Kidney (tissue), 14 donors: ENCODE data around the gene METTL9. TPM values are rescaled to one million over a fixed set of nuclear protein-coding genes. Genes with fewer than 3 reads are reported as not detected.

Source experiments
- DNase-seq, 5 donors: peaks; one replicate each; pipeline ENCODE4 v3.0.0-alpha.2; 2013 to 2020
- FAIRE-seq: peaks from 2 replicates; lab custom pipeline; 2012; peaks lifted over from hg19 to GRCh38; lab: Jason Lieb, UNC
- H3K27ac ChIP-seq, 2 donors: one replicate each; pipeline ENCODE4 v1.7.0; 2013; ENCODE audit warnings: low read depth in 2 of 2, low read length in 2 of 2, inconsistent platforms in 1 of 2
- H3K27me3 ChIP-seq: one replicate; pipeline ENCODE4 v1.7.1; 2013; ENCODE audit warnings: low read length, inconsistent platforms; ENCODE audit not compliant: control insufficient read depth, insufficient read depth
- H3K36me3 ChIP-seq, 3 donors: one replicate each; pipeline versions ENCODE4 v1.7.0 to v1.7.1; 2013; ENCODE audit warnings: low read length in 3 of 3, control low read depth in 1 of 3, inconsistent platforms in 1 of 3; ENCODE audit not compliant: insufficient read depth in 3 of 3, control insufficient read depth in 2 of 3
- H3K4me1 ChIP-seq, 3 donors: one replicate each; pipeline versions ENCODE4 v1.7.0 to v1.7.1; 2013; ENCODE audit warnings: low read length in 3 of 3, inconsistent platforms in 1 of 3, low read depth in 1 of 3; ENCODE audit not compliant: control insufficient read depth in 2 of 3, insufficient read depth in 2 of 3
- H3K4me3 ChIP-seq, 3 donors: one replicate each; pipeline versions ENCODE4 v1.7.0 to v1.8.1; 2013; ENCODE audit warnings: low read length in 3 of 3, control low read depth in 1 of 3, inconsistent platforms in 1 of 3
- H3K9ac ChIP-seq, 3 donors: one replicate each; pipeline versions ENCODE4 v1.7.0 to v1.7.1; 2013; ENCODE audit warnings: low read length in 3 of 3, control low read depth in 1 of 3, inconsistent platforms in 1 of 3
- H3K9me3 ChIP-seq, 3 donors: one replicate each; pipeline versions ENCODE4 v1.7.0 to v1.7.1; 2013; ENCODE audit warnings: low read length in 3 of 3, control low read depth in 1 of 3, inconsistent platforms in 1 of 3; ENCODE audit not compliant: control insufficient read depth in 2 of 3, insufficient read depth in 1 of 3
- intact Hi-C: fragments of 100-400 bp; cut with DNase I; formaldehyde crosslinking; loops from one replicate; pipeline ENCODE4 v1.11.1; 2022
- polyA plus RNA-seq: library from polyadenylated mRNA; stranded (reverse); fragments of 350-450 nt; fragmentation: Illumina TruSeq; extraction: RNeasy Lipid Tissue Mini Kit (QIAGEN cat#74804); gene quantifications from one replicate; pipeline ENCODE4 v1.2.3, GENCODE V29; 2014; ENCODE audit warnings: low read depth, low replicate concordance; ENCODE audit not compliant: insufficient read depth
- total RNA-seq: library from RNA; stranded (reverse); fragmentation: NEBNext Ultra II Directional; extraction: Animal tissue kit (Norgen Biotek cat#: 25700); gene quantifications from one replicate; pipeline ENCODE4 v1.2.1, GENCODE V29; 2021
- TF ChIP-seq, protein P1 (sequence below): IDR thresholded peaks from 3 replicates; pipeline ENCODE4 v1.5.1; 2012; ENCODE audit warnings: mild to moderate bottlenecking, moderate library complexity, borderline replicate concordance; ENCODE audit not compliant: insufficient read depth; ENCODE audit errors: extremely low read depth
- donor health status: control.
- donor health status: control.
- donor health status: control.
- donor health status: control.
- donor health status: control.
- donor health status: DM: yes; HTN: yes; CAD: no.
- donor health status: Normal renal cell carcinoma (clear cell type).

METTL9 gene
- total and polyA plus RNA-seq, 2 donors from 2014 or later: 129 to 193 TPM

- H3K9ac ChIP-seq: no peak overlapping the region
- TF ChIP-seq, protein P1, sequence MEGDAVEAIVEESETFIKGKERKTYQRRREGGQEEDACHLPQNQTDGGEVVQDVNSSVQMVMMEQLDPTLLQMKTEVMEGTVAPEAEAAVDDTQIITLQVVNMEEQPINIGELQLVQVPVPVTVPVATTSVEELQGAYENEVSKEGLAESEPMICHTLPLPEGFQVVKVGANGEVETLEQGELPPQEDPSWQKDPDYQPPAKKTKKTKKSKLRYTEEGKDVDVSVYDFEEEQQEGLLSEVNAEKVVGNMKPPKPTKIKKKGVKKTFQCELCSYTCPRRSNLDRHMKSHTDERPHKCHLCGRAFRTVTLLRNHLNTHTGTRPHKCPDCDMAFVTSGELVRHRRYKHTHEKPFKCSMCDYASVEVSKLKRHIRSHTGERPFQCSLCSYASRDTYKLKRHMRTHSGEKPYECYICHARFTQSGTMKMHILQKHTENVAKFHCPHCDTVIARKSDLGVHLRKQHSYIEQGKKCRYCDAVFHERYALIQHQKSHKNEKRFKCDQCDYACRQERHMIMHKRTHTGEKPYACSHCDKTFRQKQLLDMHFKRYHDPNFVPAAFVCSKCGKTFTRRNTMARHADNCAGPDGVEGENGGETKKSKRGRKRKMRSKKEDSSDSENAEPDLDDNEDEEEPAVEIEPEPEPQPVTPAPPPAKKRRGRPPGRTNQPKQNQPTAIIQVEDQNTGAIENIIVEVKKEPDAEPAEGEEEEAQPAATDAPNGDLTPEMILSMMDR: no peak
- peaks cover 0 to 4% (median 0%) of the 10 kb centered on the region in 3 donors for H3K4me1 ChIP-seq
- no peak overlapping the region for H3K27ac ChIP-seq
- DNase-seq: no peak
- H3K27me3 ChIP-seq: no peaks in the 10 kb centered on the region
- peaks cover 0 to 14% (median 0%) of the 10 kb centered on the region in 3 donors for H3K36me3 ChIP-seq
- H3K4me3 ChIP-seq: no peak overlapping the region
- intact Hi-C loops: no loop called here
- no peaks in the 10 kb centered on the region for H3K9me3 ChIP-seq
- FAIRE-seq: no peak
Measured at GRCh38 chr16:21651515-21651914, 52.1 kb downstream of the METTL9 start.

DNA sequence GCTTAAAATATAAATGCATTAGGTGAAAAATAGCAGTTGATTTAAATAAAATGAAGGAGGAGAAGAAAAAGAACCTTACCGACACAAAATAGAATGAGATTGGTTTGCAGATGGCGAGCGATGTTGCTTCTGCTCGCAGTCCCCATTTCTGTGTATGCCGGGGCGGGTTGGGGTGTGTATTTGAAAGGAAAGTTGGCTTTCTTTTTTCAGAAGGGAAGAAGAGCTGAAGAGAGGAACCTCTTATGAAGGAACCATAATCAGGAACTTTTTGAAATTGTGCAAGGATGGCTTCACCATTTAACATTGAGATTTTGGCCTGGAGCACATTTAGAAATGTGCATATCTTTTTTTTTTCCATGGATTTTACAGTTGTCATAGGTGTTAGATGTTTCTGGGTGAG lies 53.1 kb downstream of the METTL9 start, which contains the start of gene IGSF6:
TSS of gene IGSF6 (minus strand) at position 156 of the 400 bp plus-strand sequence. CDS start at position 146, 10 bp downstream.
- TF ChIP-seq, protein P1: no peak
- no peak within 1 kb of the TSS for H3K9ac ChIP-seq
- no peak for DNase-seq
- intact Hi-C loops: no loop called here
- peaks cover 0 to 9% (median 0%) of the 10 kb centered on the region in 3 donors for H3K36me3 ChIP-seq
- FAIRE-seq: no peak
- no peak within 1 kb of the TSS for H3K4me3 ChIP-seq
- H3K9me3 ChIP-seq: no peaks in the 10 kb centered on the region
- H3K27me3 ChIP-seq: no peaks in the 10 kb centered on the region
- no peak within 1 kb of the TSS for H3K27ac ChIP-seq
- H3K4me1 ChIP-seq: peaks cover 0 to 3% (median 0%) of the 10 kb centered on the region in 3 donors

GRCh38 chr16:21653571-21653970 lies 54.2 kb downstream of the METTL9 start:
- TF ChIP-seq, protein P1: no peak
- Histone ChIP-seq H3K9ac (no peak overlapping the region), H3K36me3 (peaks cover 0 to 9% (median 0%) of the 10 kb centered on the region in 3 donors), H3K4me3 (no peak overlapping the region), H3K4me1 (peaks cover 0 to 3% (median 0%) of the 10 kb centered on the region in 3 donors), H3K27ac (no peak overlapping the region), H3K27me3 (no peaks in the 10 kb centered on the region), H3K9me3 (no peaks in the 10 kb centered on the region)
- FAIRE-seq (no peak), DNase-seq (no peak)
- intact Hi-C loops: no loop called here

- FAIRE-seq (no peak), DNase-seq (no peak)
- peaks cover 0 to 9% (median 0%) of the 10 kb centered on the region in 3 donors for H3K36me3 ChIP-seq
- intact Hi-C loops: no loop called here
- H3K4me1 ChIP-seq: peaks cover 0 to 3% (median 0%) of the 10 kb centered on the region in 3 donors
- H3K27me3 ChIP-seq: no peaks in the 10 kb centered on the region
- H3K27ac ChIP-seq: no peak overlapping the region
- H3K9me3 ChIP-seq: no peaks in the 10 kb centered on the region
- H3K9ac ChIP-seq: no peak overlapping the region
- no peak overlapping the region for H3K4me3 ChIP-seq
- TF ChIP-seq, protein P1: no peak
Measured at GRCh38 chr16:21654466-21654865, 55.1 kb downstream of the METTL9 start.
